Measurements from ENCODE around the gene PLAU. TPM values are rescaled to one million over a fixed set of nuclear protein-coding genes. Genes with fewer than 3 reads are reported as not detected.

The PLAU gene
- total and polyA plus RNA-seq, 8 donors, result 1.4 to 29.0 (median 1.9) TPM

DNA sequence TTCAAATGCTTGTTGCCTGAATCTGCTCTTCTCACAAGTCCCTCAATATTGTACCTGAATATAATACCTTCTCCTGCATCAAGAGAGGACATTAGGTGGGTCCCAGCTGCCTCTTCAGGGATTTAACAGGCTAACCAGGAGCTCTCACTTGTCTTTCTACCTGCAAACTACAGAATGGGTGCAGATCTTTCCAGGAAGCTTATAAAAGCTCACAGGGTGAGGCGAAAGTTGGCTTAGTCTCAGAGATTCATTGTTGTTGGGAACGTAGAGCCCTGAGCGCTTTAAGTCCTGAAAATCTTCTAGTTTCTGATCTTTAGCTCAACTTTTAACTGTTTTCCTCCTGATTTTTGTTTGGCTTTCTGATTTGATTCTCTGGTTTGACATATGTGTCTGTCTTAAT, 25.0 kb downstream of the PLAU start:
- no peaks in the 10 kb centered on the region for H3K27me3 ChIP-seq
- H3K4me3 ChIP-seq, result no peak overlapping the region
- intact Hi-C loops (cut with DNase I), result no loop called here
- no peaks in the 10 kb centered on the region for H3K9me3 ChIP-seq
- H3K36me3 ChIP-seq, result no peaks in the 10 kb centered on the region
- TF ChIP-seq, protein P1, sequence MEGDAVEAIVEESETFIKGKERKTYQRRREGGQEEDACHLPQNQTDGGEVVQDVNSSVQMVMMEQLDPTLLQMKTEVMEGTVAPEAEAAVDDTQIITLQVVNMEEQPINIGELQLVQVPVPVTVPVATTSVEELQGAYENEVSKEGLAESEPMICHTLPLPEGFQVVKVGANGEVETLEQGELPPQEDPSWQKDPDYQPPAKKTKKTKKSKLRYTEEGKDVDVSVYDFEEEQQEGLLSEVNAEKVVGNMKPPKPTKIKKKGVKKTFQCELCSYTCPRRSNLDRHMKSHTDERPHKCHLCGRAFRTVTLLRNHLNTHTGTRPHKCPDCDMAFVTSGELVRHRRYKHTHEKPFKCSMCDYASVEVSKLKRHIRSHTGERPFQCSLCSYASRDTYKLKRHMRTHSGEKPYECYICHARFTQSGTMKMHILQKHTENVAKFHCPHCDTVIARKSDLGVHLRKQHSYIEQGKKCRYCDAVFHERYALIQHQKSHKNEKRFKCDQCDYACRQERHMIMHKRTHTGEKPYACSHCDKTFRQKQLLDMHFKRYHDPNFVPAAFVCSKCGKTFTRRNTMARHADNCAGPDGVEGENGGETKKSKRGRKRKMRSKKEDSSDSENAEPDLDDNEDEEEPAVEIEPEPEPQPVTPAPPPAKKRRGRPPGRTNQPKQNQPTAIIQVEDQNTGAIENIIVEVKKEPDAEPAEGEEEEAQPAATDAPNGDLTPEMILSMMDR (IDR thresholded peaks at IDR 0.05), result no peak
- DNase-seq (no peak), ATAC-seq (no peak)
- peaks cover 14 to 24% of the 10 kb centered on the region in 2 donors for H3K4me1 ChIP-seq
- no peak overlapping the region for H3K27ac ChIP-seq

DNA sequence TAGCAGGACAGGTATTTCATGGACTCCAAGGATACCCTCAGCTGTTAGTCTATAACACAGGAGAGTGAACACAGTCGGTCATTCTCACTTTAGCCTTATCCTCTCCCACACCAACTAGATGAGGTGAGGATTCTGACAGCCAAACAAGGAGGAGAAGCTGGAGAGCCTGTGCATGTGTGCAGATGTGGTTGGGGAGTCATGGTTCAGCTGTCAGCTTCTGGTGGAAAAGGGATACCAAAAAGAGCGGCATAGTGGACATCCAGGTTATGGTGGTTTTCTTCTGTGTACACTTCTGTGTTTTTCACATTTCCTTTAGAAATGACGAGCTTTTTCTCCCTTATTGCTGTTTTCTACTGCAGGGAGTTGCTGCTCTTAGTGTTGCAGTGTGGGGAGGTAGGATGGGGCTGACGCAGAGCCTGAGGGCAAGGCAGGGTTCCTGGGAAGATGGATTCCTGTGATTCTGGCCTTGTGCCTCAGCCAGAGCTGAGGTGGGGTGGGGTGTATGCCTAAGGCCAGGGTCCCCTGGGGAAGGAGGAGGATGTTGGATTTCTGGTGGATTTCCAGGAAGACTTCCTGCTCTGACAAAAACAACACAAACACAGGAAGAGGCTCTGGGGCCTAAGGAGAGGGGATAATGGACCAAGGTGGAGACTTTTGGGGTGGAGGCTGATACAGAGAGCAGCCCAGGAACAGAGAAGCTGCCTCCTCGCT, 26.6 kb downstream of the PLAU start:
- H3K36me3 ChIP-seq, result no peaks in the 10 kb centered on the region
- TF ChIP-seq, protein P1 (IDR thresholded peaks at IDR 0.05), result no peak
- H3K4me3 ChIP-seq, result no peak overlapping the region
- peak overlapping the region in 1 of 2 donors; percentile 9 for H3K27ac ChIP-seq
- intact Hi-C loops (cut with DNase I), result no loop called here
- H3K27me3 ChIP-seq, result no peaks in the 10 kb centered on the region
- ATAC-seq (no peak), DNase-seq (no peak)
- H3K4me1 ChIP-seq, result peaks cover 13 to 14% of the 10 kb centered on the region in 2 donors
- no peaks in the 10 kb centered on the region for H3K9me3 ChIP-seq

DNA sequence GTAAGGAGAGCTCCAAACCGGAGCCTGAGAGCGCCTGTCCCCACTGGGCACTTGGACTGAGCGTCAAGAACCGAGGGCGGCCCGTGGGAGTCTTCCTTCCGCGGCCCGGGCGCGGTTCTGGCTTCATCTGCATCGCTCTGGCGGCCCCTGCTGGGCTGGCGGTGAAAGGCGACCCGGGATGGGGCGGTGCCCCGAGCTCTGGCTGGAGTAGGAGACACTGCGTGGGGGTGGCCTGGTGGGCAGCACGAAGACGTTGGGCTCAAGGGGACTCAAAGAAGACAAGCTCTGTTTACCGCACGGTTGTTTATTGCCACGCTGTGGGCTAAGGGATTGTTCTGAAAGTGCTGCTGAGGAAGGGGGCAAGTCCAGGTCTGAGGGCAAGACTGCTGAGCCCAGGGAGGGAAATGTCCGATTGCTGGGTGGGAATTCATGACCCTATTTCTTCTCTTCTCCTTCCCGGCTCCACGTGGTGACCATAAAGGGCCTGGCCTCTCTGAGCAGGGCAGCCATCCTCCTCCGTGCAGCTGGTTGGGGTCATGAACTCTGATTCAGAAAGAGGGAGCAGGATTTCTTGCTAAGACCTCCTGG, 29.8 kb downstream of the PLAU start:
- no peaks in the 10 kb centered on the region for H3K27me3 ChIP-seq
- peak; percentile 62 to 99 (median 84) for DNase-seq
- H3K4me1 ChIP-seq, result peaks cover 11% of the 10 kb centered on the region in 2 donors
- H3K4me3 ChIP-seq, result peak overlapping the region in 1 of 2 donors; percentile 2
- peak; percentile 99 for ATAC-seq
- H3K36me3 ChIP-seq, result no peaks in the 10 kb centered on the region
- intact Hi-C loops (cut with DNase I), result loop anchor here in 1 of 2 donors (5.0 kb wide), 1 partner anchor 53 kb away; no protein-coding TSS in a partner anchor
- no peak overlapping the region for H3K27ac ChIP-seq
- no peaks in the 10 kb centered on the region for H3K9me3 ChIP-seq
- TF ChIP-seq, protein P1 (IDR thresholded peaks at IDR 0.05), result peak; percentile 88 to 95

DNA sequence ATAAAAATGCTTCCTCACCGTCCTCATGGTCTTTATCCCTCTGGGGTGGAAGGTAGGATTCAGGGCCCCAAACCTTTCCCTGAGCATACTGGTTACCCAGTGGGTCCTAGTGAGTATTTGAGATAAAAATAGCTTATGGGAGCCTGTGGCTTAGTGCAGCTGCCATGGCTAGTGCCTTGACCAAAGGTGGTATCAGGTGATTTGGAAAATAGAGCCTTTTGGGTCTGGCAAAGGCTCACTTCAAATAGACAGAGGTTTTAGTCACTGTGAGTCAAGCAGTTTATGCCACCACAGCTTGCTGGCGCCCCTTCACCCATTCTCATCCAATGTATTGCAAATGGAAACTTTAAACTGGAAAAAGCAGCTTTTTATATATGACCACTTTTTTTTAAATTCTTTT, 30.4 kb downstream of the PLAU start:
- no peak for DNase-seq
- H3K27ac ChIP-seq, result no peak overlapping the region
- intact Hi-C loops (cut with DNase I), result loop anchor here in 1 of 2 donors (5.0 kb wide), 1 partner anchor 54 kb away; no protein-coding TSS in a partner anchor
- H3K4me3 ChIP-seq, result no peak overlapping the region
- TF ChIP-seq, protein P1 (IDR thresholded peaks at IDR 0.05), result no peak
- H3K36me3 ChIP-seq, result no peaks in the 10 kb centered on the region
- no peak for ATAC-seq
- H3K4me1 ChIP-seq, result peaks cover 11% of the 10 kb centered on the region in 2 donors
- no peaks in the 10 kb centered on the region for H3K9me3 ChIP-seq
- no peaks in the 10 kb centered on the region for H3K27me3 ChIP-seq

DNA sequence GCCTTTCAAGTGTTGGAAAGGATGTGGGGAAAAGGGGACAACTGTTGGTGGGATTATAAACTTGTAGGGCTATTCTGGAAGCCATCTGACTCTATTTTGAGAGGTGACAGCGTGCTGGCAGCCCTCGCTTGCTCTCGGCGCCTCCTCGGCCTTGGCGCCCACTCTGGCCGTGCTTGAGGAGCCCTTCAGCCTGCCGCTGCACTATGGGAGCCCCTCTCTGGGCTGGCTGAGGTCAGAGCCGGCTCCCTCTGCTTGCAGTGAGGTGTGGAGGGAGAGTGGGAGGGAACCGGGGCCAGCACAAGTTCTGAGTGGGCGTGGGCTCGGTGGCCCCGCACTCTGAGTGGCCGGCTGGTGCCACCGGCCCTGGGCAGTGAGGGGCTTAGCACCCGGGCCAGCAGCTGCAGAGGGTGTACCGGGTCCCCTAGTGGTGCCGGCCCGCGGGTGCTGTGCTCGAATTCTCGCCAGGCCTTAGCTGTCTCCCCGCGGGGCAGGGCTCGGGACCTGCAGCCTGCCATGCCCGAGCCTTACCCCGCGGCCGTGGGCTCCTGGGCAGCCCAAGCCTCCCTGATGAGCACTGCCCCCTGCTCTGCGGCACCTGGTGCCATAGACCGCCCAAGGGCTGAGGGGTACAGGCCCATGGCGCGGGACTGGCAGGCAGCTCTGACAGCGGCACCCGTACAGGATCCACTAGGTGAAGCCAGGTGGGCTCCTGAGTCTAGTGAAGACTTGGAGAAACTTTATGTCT, 33.6 kb downstream of the PLAU start:
- Histone ChIP-seq H3K27me3 (no peaks in the 10 kb centered on the region), H3K4me1 (peaks cover 11% of the 10 kb centered on the region in 2 donors), H3K36me3 (no peaks in the 10 kb centered on the region), H3K4me3 (no peak overlapping the region), H3K9me3 (no peaks in the 10 kb centered on the region), H3K27ac (no peak overlapping the region)
- intact Hi-C loops (cut with DNase I), result loop anchor here in 1 of 2 donors (5.0 kb wide), 1 partner anchor 57 kb away; no protein-coding TSS in a partner anchor
- no peak for ATAC-seq
- TF ChIP-seq, protein P1 (IDR thresholded peaks at IDR 0.05), result no peak
- DNase-seq, result no peak
